NB4 (cell line): ENCODE measurements around the gene CMSS1.

Experiments
- DNase-seq: peaks from one replicate; pipeline ENCODE4 v3.0.0; 2010; ENCODE audit warnings: low read depth
- H3K4me3 ChIP-seq: one replicate; pipeline ENCODE4 v1.5.1; 2011; ENCODE audit warnings: mild to moderate bottlenecking, low read depth, low read length, moderate library complexity
- MYC ChIP-seq: IDR thresholded peaks from 2 replicates; pipeline ENCODE4 v1.6.1; 2011; ENCODE audit warnings: low read depth, low read length
- POLR2A ChIP-seq: IDR thresholded peaks from 2 replicates; pipeline ENCODE4 v1.6.1; 2011; ENCODE audit warnings: mild to moderate bottlenecking; ENCODE audit not compliant: insufficient read length; ENCODE audit errors: extremely low read depth
- TF ChIP-seq, protein P1 (sequence below): IDR thresholded peaks from 2 replicates; pipeline ENCODE4 v1.6.1; 2011; ENCODE audit warnings: low read depth, low read length
- TF ChIP-seq, protein P2 (sequence below): IDR thresholded peaks from one replicate; pipeline ENCODE4 v1.5.1; 2012; ENCODE audit warnings: low read depth, low read length

The CMSS1 gene

DNA sequence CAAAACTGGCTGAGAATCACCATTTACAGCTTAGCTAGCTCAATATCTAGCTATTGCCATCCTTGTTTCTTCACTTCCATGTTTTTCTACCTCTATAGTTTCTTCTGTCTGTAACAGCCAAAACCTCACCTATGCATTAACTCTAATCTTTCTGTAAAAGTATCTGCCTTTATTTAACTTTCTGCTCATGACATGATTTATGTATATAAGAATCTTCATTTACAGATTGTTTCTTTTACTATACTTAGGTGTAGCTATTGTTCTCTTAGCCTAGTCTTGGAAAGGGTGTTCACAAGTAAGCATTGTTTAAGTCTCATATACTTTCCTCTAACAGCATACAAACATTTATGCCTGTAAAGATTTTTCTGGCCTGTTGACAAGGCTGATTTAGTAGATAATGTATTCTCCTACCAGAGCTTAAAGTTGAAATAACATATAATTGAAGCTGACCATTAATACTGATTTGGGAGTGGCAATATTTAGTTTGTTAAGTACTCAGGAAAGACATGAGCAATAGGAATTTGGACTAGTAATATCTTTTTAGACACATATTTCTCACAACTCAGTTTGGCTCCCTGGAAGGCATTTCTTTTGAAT lies 287.3 kb downstream of the CMSS1 start:
- H3K4me3 ChIP-seq, result no peak overlapping the region
- DNase-seq, result no peak
- TF ChIP-seq, protein P1, sequence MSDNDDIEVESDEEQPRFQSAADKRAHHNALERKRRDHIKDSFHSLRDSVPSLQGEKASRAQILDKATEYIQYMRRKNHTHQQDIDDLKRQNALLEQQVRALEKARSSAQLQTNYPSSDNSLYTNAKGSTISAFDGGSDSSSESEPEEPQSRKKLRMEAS, result no peak

DNA sequence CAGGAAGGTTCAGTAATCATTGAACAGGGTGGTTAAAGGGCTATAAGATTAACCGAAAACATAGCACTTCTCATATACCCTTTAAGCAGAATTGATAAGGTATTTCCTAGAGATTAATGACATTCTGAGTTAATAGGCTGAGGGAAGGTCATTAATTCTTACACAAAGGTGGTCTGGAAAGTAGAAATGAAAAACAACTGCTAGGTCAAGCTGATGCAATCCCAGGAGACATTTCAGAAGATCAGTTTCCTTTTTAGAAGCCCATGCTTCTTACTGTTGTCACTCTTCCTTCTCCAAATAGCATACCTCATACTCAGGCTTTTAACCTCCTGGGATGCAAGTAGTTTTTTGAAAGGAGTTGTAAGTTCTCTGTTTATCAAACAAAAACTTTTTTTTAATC lies 287.8 kb downstream of the CMSS1 start:
- H3K4me3 ChIP-seq, result no peak overlapping the region
- no peak for TF ChIP-seq MYC
- TF ChIP-seq POLR2A, result no peak
- TF ChIP-seq, protein P1, result no peak
- TF ChIP-seq, protein P2, sequence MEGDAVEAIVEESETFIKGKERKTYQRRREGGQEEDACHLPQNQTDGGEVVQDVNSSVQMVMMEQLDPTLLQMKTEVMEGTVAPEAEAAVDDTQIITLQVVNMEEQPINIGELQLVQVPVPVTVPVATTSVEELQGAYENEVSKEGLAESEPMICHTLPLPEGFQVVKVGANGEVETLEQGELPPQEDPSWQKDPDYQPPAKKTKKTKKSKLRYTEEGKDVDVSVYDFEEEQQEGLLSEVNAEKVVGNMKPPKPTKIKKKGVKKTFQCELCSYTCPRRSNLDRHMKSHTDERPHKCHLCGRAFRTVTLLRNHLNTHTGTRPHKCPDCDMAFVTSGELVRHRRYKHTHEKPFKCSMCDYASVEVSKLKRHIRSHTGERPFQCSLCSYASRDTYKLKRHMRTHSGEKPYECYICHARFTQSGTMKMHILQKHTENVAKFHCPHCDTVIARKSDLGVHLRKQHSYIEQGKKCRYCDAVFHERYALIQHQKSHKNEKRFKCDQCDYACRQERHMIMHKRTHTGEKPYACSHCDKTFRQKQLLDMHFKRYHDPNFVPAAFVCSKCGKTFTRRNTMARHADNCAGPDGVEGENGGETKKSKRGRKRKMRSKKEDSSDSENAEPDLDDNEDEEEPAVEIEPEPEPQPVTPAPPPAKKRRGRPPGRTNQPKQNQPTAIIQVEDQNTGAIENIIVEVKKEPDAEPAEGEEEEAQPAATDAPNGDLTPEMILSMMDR, result no peak
- peak; percentile 60 for DNase-seq

DNA sequence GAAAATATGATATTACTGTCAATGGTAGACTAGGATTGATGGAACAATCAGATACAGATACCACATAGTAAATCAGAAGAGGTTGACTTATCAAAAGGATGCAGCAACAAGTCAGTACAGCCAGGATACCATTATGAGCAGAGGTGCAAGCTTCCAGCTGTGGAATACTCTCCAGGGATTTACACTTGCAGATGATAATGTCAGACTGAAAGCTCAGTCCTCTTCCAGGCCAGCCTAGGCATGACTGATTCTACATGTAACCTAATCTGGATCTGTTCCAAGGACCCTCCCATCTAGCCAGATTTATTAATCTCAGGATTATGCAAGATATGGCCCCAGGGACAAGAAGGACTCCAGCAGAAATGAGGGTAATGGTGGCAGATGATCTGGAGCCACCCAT lies 288.4 kb downstream of the CMSS1 start:
- TF ChIP-seq, protein P1, result no peak
- TF ChIP-seq MYC (no peak), POLR2A (no peak)
- TF ChIP-seq, protein P2, result no peak
- no peak overlapping the region for H3K4me3 ChIP-seq
- no peak for DNase-seq

DNA sequence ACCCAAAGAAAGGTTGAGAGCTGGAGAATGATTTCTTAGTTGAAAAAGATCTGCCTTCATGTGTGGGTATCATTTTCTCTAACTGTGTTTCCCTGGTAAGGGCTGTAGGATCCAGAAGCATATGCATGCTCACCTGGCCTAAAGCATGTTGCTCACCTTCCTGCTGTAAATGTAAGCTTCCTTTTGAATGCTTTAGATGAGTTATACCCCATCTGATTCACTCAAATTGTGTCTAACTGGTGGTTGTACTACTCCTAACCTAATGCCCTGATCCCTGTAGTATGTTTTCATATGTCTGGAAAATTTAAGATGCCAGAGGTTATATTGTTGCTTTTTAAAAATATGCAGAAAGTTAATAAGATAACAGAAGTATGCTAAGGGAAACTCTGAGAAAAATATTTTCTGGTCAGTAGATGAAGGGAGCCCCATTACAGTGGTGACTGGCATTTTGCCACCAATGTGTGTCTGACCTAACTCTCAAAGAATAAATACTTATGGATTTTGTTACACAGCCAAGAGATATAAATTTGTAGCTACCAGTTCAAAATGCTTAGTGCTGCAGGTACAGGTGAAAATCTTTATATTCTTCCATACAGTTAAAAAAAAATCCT lies 289.0 kb downstream of the CMSS1 start:
- DNase-seq, result no peak
- TF ChIP-seq MYC (no peak), POLR2A (no peak)
- TF ChIP-seq, protein P2, result no peak
- TF ChIP-seq, protein P1, result no peak
- no peak overlapping the region for H3K4me3 ChIP-seq

DNA sequence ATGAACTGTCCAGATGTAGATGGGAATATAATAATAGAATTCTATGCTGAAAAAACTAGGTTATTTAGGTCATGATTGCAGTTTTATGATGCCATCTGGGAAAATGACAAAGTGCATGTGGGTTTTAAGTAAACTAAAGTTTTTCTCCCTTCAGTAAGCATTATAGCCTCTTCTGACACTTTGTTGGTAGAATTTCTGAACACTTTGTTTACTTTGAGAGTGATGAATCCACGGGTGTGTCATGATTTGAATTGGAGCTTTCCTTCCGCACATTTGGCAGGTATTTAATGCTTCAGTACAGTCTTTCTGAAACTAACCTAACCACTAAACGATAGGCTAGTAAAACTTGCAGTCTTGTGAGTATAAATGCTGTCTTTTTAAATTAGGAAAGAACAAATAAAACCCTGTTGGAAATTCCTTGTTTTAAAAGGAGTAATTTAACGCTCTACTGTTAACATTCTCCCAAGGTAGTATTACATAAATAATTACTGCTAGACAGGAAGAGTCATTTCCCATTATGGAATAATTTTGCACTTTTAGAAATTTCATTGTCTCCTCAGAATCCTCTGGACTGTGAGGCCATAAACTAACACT lies 289.7 kb downstream of the CMSS1 start:
- TF ChIP-seq MYC, result no peak
- TF ChIP-seq, protein P2, result no peak
- TF ChIP-seq, protein P1, result no peak
- no peak for TF ChIP-seq POLR2A
- no peak overlapping the region for H3K4me3 ChIP-seq
- DNase-seq, result no peak

DNA sequence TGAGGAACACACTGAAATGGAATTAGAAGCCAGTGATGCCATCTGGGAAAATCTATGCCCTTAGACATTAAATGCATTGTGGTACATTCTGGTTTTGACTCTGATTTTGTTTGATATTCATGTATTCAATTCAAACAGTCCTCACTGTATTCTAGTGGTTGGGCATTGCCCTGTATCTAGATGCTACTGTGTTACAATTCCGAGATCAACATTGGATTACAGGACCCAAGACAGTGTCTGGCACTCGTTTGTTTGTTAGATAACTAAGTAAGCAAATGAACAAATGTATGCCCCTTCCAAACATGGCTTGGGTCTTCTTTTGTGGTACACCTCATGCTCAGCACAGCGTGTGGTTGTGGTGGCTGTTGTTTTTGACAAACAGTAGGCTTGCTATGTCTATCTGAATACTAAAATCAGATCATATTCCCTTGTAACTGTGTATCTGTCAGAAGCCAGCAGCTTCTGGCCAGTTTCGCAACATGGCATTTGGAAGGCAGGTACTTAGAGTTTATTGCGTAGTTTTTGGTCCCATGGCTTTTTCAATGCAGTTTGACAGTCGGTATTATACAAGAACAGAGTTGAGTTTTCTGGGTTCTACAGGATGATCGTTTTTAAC lies 290.9 kb downstream of the CMSS1 start:
- H3K4me3 ChIP-seq, result no peak overlapping the region
- TF ChIP-seq POLR2A (no peak), MYC (no peak)
- TF ChIP-seq, protein P1, result no peak
- TF ChIP-seq, protein P2, result no peak
- peak; percentile 52 for DNase-seq
